ENCODE measurements around the gene LMNB1. TPM values are rescaled to one million over a fixed set of nuclear protein-coding genes. Genes with fewer than 3 reads are reported as not detected.
"Not testable (repeated sequence)": the region's sequence is repeated elsewhere in the genome, so short reads cannot be mapped to it uniquely, and the experiment has no call there.

LMNB1 gene
- total RNA-seq, 1 donor from 2014 or later = 34.1 TPM

DNA sequence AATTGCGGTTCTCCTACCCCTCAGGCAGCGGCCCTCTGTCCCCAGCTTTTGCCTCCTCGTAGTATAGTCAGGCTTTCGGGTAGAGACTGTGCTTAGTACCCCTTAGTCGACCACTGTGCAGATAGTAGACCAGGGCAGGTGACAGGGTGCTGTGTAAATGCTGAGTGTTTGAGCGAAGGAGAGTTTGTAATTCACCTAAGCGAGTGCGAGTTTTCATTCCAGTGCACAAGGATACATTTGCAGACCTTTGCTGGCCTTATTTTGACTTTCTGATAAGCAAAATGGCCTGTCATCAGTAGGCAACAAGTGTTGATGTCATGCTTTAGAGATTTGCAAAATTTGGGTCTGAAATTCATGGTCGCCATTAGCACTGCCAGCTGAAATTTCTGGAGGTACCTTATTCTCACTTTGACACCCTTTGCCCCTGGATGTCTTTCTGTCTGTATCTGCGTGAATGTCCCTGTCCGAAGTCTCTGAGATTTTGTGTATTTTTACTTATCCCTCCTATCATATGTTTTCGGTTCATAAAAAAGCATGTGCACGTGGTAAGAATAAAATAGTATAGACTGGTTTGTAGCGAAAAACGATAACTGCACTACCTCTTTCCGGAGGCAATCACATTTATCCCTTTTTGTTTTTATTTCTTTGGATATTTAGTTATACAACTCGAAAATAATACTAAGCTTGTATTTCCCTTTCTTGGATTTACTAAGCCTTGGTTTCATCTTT, 1.9 kb downstream of the LMNB1 start:
- no peak for ATAC-seq

DNA sequence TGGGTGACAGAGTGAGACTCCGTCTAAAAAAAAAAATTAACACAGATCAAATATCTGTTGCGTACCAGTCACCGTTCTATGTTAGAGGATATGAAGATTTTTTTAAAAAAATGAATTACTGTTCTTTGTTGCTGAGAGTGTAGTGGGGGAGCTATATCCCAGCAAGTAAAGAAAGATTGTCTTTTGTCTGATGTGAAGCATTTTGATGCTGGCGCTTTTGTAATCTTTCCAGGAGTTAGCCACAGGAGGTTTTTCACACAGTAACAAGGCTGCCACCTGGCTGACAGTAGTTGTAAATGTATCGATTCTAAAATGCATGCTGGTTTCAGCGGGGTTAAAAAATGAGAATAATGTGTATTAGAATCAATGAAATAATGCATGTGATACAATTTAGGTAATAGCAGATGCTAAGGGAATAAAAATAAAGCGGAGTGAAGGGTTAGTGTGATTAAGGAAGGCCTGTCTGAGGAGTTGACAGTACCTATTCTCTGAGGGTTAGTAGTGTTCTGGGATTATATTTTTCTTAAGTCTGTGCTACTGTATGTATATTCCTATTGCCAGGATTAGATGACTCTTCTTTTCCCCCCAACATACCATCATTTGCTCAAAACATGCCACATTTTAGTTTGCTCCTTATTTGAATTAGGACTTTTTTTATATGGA, 3.4 kb downstream of the LMNB1 start:
- no peak for ATAC-seq

DNA sequence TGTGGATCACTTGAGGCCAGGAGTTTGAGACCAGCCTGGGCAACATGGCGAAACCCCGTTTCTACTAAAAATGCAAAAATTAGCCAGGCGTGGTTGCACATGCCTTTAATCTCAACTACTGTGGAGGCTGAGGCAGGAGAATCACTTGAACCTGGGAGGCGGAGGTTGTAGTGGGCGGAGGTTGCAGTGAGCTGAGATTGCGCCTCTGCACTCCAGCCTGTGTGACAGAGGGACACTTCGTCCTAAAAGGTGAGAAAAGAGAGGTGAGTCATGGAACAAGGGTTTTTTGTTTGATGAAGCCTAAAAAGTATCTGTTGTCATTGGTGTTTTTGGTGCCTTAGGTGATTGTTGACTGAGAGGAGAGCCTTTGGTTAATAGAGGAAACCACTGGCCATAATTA, 11.5 kb downstream of the LMNB1 start:
- ATAC-seq = not testable (repeated sequence)

DNA sequence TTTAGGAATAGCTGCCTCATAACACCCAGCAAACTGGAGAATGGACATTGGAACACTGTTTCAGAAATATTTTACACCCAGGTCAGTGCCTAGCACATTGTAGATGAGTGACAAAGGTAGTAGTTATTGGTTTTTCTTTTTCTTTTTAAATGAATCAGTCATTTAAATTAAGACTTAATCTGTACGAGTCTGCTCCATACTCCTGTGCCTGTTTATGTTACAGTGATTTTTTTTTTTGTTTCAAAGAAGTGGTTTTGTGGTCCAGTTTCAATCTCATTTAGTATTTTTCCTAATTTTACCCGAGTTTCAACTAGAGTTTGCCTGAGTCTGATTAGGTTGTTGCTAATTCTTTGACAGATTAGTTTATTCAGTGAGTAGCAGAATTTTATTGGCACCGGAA, 16.2 kb downstream of the LMNB1 start:
- ATAC-seq = no peak

DNA sequence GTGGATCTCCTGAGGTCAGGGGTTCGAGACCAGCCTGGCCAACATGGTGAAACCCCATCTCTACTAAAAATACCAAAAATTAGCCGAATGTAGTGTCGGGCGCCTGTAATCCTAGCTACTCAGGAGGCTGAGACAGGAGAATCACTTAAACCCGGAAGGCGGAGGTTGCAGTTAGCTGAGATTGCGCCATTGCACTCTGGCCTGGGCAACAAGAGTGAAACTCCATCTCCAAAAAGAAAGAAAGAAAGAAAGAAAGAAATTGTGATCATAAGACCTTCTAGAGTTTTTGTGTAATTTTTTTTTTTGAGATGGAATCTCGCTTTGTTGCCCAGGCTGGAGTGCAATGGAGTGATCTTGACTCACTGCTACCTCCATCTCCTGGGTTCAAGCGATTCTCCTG, 16.7 kb downstream of the LMNB1 start:
- ATAC-seq = not testable (repeated sequence)

DNA sequence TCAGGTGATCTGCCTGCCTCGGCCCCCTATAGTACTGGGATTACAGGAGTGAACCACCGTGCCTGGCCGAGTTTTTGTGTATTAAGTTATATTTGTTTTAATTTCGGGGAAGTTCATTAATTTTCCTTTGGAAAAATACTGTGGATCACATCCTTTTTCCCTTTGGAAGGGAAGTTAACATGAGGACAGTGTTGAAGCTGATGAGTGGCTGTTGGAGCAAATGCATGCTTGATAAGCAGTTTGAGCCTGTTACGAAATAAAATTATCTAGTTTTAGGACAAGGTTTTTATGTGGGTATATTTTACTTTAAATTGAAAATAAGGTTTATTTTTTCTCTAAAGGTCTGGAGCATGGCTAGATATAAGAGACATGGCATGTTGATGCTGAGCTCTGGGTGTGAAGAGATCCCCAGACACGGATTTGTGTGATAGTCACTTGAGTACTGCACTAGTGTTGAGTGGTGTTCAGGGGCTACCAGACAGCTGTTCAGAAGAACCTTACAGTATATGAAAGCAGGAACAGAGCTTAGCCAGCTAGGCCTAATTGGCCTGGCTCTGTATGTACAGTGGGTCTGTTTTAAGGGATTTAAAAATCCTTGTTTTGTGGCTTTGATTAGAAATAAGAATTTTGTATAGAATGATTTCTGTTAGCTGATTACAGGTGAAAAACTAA, 17.4 kb downstream of the LMNB1 start:
- ATAC-seq = no peak

DNA sequence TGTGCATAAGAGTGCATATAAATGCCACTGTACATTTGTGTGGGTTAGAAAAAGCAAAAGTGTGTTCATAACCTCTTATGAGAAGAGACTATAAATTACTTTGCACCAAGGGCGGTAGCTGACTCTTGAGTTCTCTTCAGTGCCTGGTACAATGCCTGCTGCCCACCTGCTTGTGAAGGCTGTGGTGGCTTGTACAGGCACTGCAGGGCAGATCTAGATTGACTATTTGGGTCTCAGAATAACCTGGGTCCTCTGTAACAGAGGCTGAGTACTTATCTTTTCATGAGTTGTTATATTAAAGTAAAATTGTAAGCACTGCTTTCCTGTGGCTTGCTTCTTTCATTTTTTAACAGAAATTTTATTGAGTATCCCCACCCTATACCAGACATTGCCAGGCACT, 22.8 kb downstream of the LMNB1 start:
- ATAC-seq = no peak

DNA sequence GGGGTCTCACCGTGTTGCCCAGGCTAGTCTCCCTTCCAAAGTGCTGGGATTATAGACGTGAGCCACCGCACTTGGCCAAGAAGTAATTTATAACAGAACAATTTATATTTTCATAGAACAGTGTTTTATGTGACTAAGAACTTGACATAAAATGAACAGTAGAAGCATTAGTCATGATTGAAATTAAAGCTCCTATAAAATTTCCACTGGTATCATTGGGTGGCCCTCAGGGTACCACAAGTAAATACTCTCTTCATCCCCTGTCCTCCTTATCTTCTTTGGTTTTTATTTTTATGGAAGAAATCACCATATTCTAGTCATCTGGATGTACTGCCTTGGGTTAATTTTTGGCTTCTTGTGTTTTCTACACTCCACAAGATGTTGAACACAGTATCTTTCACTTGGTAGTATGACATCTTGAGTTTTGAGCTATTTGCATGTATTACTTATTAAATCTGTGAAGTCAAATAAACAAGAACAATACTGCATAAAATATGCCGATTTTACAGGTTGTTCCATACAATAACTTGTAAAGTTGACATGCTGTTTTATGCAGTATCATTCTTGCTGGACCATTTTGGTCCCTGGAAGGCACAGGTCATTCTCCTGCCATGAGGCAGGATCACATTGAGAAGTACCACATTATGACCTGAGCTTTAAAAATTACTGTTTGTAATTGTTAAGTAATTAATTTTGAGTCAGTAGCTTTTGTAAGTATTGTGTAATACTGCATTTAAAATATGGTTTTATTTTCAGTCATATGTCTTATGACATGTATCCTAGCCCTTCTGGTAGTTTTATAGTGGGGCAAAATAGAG, 24.4 kb downstream of the LMNB1 start:
- ATAC-seq = no peak

DNA sequence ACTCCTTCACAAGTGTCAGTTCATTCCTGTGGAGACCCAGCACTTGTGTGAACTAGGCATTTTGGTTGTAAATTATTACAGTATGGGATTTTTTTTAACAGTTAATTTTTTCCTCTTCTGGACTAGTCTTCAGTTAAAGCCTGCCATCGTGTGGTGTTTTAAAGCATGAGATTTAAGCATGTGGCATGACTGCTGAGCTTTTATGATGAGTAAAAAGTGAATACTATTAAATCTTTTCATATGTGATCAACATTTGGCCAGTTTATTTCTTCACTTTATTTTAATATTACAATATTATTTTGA, 25.0 kb downstream of the LMNB1 start:
- no peak for ATAC-seq

DNA sequence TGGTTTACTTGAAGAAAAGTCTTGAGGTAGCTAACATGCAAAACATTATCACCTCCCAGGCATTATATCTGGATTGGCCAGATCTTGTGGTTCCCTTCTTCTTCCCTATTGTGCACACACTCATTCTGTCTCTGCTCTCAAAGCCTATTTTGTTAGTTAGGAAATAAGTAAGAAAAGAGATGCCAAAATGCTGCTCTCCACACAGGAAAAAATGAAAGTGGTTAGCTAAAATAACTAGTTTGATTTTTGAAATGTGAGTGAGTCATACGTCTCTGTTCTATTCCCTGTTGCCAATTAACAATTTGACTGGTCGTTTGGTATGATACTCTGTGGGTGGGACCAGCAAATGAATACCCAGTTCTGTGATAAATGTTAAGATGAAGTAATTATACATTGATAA, 28.1 kb downstream of the LMNB1 start:
- no peak for ATAC-seq

DNA sequence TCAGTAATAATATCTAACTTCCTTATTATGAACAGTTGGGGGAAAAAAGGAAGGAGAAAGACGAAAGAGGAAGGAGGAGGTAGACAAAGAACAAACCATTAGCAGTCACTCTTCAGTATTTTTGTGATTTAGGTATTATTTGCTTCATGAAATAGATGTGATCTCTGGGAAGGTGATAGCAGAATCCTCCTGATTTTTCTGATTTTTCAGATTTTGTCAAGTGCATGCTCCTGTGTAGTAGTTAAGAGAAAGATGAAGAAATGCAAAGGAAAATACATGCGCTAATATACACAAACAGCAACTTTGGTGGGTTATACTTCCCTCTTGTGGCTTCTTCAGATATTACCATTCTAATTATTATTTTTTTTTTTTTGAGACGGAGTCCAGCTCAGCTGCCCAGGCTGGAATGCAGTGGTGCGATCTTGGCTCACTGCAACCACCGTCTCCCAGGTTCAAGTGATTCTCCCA, 31.6 kb downstream of the LMNB1 start:
- ATAC-seq = peak; percentile 33

DNA sequence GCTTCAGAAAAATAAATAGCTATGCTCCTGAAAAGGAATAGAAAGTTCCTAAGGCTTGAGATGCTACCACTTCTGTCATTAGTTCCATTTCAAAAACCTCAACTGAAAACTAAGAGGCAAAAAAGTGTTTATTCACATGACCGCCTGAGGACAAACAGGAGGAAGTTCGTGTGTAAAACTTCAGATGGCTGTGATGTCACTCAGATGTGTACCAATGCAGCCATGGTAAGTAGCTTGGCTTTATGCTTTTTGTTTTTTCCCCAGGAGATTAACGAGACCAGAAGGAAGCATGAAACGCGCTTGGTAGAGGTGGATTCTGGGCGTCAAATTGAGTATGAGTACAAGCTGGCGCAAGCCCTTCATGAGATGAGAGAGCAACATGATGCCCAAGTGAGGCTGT, 33.0 kb downstream of the LMNB1 start:
- ATAC-seq = no peak

DNA sequence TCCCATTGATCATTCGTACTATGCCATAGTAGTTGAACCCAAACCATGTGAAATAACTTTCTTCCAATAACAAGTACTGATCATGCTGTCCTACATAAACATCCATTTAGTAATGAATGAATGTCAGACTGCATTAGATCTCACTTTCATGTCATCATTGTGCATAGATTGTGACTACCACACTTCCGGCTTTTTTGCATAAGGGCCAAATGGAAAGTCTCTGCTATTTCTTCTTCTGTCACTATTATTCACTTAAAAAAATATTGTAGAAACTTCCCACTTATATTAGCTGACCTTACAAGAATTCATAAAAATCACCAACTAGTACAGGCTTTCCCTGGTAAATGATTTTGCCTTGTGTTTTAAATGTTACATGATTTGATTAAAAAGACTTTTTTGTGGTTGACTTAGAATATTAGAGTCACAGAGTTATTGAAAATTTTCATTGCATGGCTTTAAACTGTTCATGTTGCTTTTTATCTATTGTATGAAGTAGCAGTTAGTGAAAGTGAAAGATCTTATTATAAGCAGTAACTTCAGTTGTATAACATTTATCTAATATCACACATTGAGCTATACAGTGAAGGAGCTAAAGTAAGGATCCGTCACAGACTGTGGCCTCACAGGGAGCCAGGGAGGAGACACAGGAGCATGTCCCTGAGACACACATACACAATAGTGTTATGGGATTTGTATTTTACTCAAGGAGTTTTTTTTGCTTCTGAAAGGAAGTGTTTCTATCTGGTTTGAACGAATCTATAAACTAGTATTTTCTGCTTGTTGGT, 33.9 kb downstream of the LMNB1 start:
- no peak for ATAC-seq

DNA sequence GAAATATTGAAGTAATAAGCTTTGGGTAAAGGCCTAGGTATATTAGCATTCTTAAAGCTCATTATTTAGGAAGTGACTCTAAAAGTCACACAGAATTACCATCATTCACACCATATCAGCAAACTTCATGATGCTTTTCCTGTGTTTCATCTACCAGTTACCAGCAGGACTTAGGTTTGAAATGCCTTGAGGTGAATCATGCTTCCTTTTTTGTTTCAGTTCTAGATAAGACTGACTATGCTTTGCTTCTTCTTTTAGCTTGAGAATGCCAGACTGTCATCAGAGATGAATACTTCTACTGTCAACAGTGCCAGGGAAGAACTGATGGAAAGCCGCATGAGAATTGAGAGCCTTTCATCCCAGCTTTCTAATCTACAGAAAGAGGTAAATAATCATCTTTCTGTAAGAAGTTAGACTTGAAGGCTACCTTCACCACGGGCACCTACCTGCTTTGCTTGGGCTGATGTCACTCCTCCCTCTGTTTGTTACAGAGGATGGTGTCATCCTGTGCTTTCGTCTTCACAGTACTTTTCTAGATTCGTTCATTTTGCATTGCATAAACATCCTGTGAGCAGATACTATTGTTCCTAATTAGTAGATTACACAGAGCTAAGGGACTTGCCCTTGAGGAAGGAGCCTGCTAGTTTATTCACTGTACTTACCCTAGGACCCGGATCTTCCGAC, 34.7 kb downstream of the LMNB1 start:
- ATAC-seq = peak; percentile 67

DNA sequence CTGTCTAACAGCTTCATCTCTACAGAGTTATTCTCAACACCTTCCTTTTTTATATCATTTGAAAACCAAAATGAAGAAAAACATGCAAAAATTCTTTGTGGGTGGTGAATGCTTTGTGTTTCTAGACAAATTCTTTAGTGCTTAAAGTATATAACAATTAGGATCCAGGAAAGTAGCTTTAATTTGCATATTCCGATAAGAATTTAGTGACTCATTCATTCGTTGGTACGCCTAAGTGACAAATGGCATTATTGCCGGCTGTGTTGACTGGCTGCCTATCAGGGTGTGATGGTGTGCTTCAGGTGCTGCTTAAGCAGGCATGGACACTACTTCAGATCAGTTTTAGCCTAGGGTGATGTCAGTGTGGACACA, 35.2 kb downstream of the LMNB1 start:
- peak; percentile 48 for ATAC-seq

DNA sequence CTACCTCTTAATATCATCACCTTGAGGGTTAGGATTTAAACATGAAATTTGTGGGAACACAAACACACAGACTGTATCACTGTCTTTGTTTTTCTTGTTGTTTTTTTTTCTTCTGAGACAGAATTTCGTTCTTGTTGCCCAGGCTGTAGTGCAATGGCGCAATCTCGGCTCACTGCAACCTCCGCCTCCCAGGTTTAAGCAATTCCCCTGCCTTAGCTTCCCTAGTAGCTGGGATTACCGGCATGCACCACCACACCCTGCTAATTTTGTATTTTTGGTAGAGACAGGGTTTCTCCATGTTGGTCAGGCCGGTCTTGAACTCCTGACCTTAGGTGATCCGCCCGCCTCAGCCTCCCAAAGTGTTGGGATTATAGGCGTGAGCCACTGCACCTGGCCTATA, 36.9 kb downstream of the LMNB1 start:
- not testable (repeated sequence) for ATAC-seq

DNA sequence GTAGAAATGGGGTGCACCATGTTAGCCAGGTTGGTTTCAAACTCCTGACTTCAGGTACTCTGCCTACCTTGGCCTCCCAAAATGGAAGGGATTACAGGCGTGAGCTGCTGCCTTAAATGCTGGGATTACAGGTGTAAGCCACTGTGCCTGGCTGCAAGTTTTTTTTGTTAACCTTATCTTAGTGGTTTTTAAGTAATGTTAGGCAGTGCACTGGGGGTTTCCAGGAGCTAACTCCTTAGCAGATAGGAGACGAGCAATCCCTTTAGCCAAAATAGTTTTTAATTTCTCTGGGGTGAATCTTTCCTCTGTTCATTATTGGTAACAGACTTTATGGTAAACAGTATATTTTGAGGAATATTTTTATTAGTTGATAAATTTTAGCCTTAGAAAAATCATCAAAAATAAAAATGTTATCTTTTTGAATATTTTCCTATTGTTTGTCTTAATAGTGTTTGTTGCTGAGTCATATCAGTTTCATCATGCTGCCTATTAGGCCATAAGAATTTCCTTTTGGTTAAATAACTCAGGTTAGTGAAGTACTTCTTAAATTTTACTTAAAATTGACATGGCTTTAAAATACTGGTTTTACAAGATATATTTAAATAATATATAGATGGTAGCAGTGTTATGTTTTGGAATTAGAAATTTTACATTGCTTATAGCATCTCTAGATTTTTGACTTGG, 37.9 kb downstream of the LMNB1 start:
- ATAC-seq = no peak

DNA sequence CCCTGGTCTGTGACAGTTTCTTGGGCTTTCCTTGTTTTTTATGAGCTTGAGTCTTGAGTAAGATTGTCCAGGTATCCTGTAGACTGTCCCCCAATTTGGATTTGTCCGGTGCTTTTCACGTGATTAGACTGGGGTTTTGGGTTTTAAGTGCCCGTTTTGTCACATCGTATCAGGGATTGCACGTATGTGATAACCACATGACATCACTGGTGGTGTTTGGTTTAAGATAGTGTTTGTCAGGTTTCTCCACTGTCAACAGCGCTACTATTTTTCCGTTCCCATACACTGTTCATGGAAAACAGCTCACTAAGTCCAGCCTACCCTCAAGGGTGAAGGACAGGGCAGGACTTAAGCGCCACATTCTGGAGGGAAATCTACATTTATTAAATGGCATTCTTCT, 39.7 kb downstream of the LMNB1 start:
- ATAC-seq = no peak

DNA sequence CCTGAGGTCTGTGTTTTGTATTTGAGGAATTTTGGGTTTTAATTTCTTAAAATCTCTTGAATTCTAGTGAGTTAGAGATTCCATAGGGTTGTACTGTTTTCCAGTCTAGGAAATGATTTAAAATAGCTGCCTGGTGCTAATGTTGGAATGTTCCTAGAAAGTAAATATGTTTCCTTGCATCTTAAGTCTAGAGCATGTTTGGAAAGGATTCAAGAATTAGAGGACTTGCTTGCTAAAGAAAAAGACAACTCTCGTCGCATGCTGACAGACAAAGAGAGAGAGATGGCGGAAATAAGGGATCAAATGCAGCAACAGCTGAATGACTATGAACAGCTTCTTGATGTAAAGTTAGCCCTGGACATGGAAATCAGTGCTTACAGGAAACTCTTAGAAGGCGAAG, 41.8 kb downstream of the LMNB1 start:
- no peak for ATAC-seq

DNA sequence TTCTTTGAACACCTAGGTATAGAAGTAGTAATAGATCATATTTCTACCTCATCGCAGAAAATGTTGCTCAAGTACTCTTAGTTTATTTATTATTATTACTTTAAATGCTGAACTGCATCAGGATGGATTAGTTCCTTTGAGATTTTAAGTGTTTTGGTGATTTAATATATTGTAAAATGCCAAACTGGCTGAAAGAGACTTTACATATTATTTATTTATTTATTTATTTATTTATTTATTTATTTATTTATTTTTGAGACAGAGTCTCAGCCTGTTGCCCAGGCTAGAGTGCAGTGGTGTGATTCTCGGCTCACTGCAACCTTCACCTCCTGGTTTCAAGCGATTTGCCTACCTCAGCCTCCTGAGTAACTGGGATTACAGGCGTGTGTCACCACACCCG, 42.3 kb downstream of the LMNB1 start:
- no peak for ATAC-seq

DNA sequence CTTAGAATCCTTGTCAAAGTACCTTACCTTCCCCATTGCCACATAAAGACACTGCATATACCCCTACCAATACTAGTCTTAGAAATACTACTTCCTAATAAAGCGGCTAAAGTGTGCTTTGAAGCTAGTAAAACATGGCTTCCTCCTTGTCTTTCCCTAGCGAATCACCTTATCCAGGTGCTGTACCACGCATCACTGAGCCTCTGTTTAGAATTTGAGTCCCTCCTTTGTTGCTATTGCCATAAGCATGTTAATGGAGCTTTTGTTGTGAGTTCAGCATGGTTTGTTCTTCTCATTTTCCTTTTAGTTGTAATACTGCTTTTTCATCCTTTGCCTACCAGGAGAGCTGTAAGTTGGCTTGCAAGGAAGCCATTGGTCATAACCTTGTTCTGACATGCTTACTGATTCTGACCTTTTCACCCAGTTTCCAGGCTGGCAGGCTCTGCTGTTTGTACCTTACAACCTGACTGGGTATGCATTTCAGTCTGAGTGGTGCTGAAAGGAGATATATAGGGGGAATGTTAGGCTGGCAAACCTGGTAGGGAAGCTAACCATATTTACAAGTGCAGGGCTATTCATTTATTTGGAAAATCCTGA, 49.8 kb downstream of the LMNB1 start:
- peak; percentile 64 for ATAC-seq
